AG04450 (cell line): Measurements from ENCODE around the gene ADGRG3. TPM values are rescaled to one million over a fixed set of nuclear protein-coding genes. Genes with fewer than 3 reads are reported as not detected.

Experiments used
- CTCF ChIA-PET: fragments of 300-600, 350-600 bp; formaldehyde crosslinking; extraction: SDS; loops from one replicate; lab custom pipeline; 2022; ENCODE audit warnings: antibody characterized with exemption, inconsistent platforms; lab: Charles Lee
- POLR2A ChIA-PET: fragments of 350-600 bp; formaldehyde crosslinking; extraction: SDS; loops from one replicate; lab custom pipeline; 2021; ENCODE audit warnings: antibody characterized with exemption, inconsistent platforms; lab: Yijun Ruan, JAX
- DNase-seq: peaks from one replicate; pipeline ENCODE4 v3.0.0-alpha.2; 2011; ENCODE audit warnings: low read depth, low spot score
- H3K27ac ChIP-seq: one replicate; pipeline ENCODE4 v1.5.1; 2012; ENCODE audit warnings: low read depth, low read length, control low read depth
- H3K27me3 ChIP-seq: one replicate; pipeline ENCODE4 v1.6.0; 2012; ENCODE audit warnings: low read length; ENCODE audit not compliant: control insufficient read depth, insufficient read depth
- H3K4me3 ChIP-seq: 2 replicates; pipeline ENCODE4 v1.5.1; 2011; ENCODE audit warnings: mild to moderate bottlenecking, low read depth, low read length, control low read depth
- H3K9me3 ChIP-seq: 2 replicates; pipeline ENCODE4 v1.5.1; 2012; ENCODE audit warnings: low read length; ENCODE audit not compliant: control insufficient read depth, insufficient read depth
- polyA plus RNA-seq: library from polyadenylated mRNA; depleted of rRNA; stranded (reverse); fragments of >200 nt; gene quantifications from 2 replicates; pipeline ENCODE4 v1.2.3, GENCODE V29; 2011
- TF ChIP-seq, protein P1 (sequence below): IDR thresholded peaks from 2 replicates; pipeline ENCODE4 v1.5.1; 2011; ENCODE audit warnings: low read depth, low read length, control low read depth, inconsistent platforms

ADGRG3 gene
- polyA plus RNA-seq, 1 experiment, result not detected

DNA sequence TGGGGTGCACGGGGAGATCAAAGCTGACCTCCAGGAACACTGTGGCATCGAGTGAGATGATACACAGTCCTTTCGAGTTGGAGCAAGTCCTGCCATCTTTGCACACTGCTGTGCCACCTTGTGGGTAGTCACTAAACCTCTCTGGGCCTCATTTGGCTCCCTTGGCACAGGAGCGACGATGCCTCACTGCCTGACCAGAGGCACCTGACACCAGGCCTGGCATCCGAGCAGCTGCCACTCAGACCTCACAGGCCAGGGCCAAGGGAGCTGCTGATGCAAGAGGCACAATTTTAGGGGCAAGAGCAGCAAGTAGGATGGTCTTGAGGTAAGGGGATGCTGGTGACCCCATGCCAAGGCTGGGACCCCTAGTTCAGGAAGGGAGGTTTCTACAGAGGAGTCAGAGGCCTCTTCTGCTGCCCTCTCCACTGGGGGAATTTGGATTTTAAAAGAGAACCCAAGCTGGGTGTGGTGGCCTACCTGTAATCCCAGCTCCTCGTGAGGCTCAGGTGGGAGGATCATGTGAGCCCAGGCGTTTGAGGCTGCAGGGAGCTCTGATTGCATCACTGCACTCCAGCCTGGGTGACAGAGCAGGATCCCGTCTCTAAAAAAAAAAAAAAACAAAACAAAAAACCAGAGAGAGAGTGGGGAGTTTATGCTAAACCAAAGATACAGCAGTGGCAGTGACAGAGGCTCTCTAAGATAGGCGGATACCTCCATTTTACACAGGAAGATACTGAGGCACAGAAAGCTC lies 46.4 kb upstream of the ADGRG3 start:
- DNase-seq, result no peak
- TF ChIP-seq, protein P1, sequence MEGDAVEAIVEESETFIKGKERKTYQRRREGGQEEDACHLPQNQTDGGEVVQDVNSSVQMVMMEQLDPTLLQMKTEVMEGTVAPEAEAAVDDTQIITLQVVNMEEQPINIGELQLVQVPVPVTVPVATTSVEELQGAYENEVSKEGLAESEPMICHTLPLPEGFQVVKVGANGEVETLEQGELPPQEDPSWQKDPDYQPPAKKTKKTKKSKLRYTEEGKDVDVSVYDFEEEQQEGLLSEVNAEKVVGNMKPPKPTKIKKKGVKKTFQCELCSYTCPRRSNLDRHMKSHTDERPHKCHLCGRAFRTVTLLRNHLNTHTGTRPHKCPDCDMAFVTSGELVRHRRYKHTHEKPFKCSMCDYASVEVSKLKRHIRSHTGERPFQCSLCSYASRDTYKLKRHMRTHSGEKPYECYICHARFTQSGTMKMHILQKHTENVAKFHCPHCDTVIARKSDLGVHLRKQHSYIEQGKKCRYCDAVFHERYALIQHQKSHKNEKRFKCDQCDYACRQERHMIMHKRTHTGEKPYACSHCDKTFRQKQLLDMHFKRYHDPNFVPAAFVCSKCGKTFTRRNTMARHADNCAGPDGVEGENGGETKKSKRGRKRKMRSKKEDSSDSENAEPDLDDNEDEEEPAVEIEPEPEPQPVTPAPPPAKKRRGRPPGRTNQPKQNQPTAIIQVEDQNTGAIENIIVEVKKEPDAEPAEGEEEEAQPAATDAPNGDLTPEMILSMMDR, result no peak
- no peak overlapping the region for H3K27ac ChIP-seq
- ChIA-PET POLR2A (interaction anchor here (0.6 kb wide), 1 partner anchor 386 kb away, joined by 3 read pairs; no protein-coding TSS in a partner anchor), CTCF (interaction anchor here (0.8 kb wide), 1 partner anchor 27 kb away, joined by 3 read pairs; no protein-coding TSS in a partner anchor)
- H3K9me3 ChIP-seq, result no peaks in the 10 kb centered on the region
- H3K27me3 ChIP-seq, result no peaks in the 10 kb centered on the region
- no peak overlapping the region for H3K4me3 ChIP-seq

DNA sequence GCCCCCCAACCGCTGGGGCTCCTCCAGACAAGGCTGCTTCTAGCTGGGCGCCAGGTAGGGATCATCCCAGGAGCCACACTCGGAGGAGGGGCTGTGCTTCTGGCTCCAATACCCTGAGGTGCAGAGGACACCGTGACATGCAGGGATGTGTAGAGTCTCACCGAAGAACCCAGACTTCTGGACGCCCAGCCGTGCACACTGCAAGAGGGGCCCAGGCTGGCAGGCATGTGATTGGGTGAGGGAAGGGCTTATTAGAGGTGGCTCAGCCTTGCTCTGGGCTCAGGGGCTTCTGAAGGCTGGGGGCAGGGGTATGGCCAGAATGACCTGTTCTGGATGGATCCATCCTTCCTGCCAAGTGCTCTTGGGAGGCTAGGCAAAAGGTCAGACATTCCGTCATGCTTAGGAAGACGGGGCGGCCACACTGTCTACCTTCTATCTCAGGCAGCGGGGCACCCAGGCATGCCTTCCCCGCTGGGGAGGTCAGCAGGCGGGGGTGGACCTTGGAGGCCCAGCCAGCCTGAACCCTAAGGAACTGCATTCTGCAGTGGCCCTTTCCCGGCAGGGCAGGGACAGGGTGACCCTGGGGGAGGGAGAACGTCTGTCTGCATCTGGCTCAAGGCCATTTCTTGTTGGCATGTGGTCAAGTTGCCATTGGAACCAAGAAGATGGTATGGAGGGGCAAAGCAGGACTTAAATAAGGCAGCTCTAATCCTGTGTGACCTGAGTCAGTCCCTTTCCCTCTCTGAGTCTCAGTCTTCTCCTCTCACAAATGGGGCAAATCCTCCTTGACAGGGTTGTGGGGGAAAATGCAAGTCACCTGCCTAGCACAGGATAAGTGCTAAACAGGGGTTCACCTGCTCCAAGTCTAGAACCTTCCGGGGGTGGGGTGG lies 45.5 kb upstream of the ADGRG3 start:
- TF ChIP-seq, protein P1, result no peak
- POLR2A ChIA-PET, result no interaction called here
- DNase-seq, result no peak
- no peak overlapping the region for H3K4me3 ChIP-seq
- no peak overlapping the region for H3K27ac ChIP-seq
- no peaks in the 10 kb centered on the region for H3K9me3 ChIP-seq
- no peaks in the 10 kb centered on the region for H3K27me3 ChIP-seq
- CTCF ChIA-PET, result interaction anchor here (0.8 to 1.9 kb wide), 3 partner anchors 26 to 46 kb away, joined by 3 to 5 read pairs (median 3); no protein-coding TSS in a partner anchor

DNA sequence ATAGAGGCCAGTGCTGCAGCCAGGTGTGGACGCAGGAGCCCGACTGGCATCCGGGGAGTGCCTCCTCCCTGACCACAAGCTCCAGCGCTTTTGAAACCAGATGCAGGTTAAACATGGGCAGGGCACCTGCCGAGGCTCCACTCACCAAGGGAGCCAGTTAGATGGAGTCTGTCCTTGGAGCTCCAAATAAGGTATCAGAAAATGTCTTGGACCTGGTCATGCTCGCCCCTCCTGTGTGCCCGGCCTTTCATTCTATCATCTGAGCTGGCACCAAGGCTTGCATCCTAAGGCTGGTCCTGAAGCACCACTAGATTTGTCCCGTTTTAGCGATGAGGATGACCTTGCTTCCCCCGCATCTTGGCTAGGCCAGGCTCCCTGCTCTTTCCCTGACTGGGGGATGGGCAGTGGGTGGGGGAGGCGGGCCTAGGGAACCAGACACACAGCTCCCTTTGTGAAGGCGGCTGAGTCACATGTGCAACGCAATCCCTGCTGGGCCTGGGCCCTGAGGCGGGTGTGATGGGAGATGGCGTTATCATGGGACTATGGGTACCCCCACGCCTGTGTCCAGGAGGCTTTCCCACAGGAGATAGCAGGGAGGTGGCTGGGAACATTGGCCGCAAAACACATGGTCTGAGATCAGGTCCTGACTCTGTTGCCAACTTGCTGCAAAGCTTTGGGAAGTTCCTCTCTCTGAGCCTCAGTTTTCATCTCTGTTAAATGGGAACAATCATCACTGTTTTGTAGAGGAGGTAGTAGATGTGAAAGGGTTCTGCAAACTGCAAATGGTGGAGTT lies 44.7 kb upstream of the ADGRG3 start:
- CTCF ChIA-PET, result interaction anchor here (0.9 to 1.9 kb wide), 4 partner anchors 25 to 47 kb away, joined by 3 to 7 read pairs (median 6); no protein-coding TSS in a partner anchor

DNA sequence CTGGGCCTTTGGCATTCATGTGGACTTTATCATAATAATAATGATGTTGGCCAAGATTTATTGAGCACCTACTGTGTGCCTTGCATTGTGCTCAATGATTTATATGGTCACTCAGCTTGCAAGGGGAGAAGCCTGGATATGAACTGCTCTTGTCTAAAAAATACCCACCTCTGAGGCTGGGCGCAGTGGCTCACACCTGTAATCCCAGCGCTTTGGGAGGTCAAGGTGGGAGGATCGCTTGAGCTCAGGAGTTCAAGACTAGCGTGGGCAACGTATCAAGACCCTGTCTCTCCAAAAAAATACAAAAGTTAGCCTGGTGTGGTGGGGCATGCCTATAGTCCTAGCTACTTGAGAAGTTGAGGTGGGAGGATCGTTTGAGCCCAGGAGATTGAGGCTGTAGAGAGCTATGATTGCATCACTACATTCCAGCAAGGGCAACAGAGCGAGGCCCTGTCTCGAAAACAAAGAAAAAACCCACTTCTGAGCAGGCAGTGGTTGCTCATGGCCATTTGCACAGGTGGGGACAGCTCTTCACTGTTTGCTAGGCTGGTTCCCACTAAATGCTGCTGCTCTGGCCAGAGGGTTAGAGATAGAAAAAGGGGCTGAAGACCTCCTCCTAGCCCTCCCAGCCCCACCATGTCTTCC lies 43.9 kb upstream of the ADGRG3 start:
- CTCF ChIA-PET, result interaction anchor here (1.3 to 1.9 kb wide), 3 partner anchors 24 to 47 kb away, joined by 5 to 7 read pairs (median 6); no protein-coding TSS in a partner anchor
- Histone ChIP-seq H3K27me3 (no peaks in the 10 kb centered on the region), H3K27ac (no peak overlapping the region), H3K9me3 (no peaks in the 10 kb centered on the region), H3K4me3 (no peak overlapping the region)
- POLR2A ChIA-PET, result no interaction called here
- TF ChIP-seq, protein P1, result no peak
- DNase-seq, result no peak

More for the DNA sequence above, 44.7 kb upstream of the ADGRG3 start:
- TF ChIP-seq, protein P1, result no peak
- no peak for DNase-seq
- Histone ChIP-seq H3K27me3 (no peaks in the 10 kb centered on the region), H3K4me3 (no peak overlapping the region), H3K9me3 (no peaks in the 10 kb centered on the region), H3K27ac (no peak overlapping the region)
- POLR2A ChIA-PET, result no interaction called here
